Large intestine (tissue), 3 donors: ENCODE measurements around the gene AGPAT4. TPM values are rescaled to one million over a fixed set of nuclear protein-coding genes. Genes with fewer than 3 reads are reported as not detected.

Source experiments
- DNase-seq, 2 donors: peaks; one replicate each; pipeline versions ENCODE4 v3.0.0 to v3.0.0-alpha.2; 2013
- H3K27ac ChIP-seq: one replicate; pipeline ENCODE4 v1.5.1; 2013; ENCODE audit warnings: low read length
- H3K27me3 ChIP-seq: 2 replicates; pipeline ENCODE4 v1.6.1; 2013; ENCODE audit warnings: low read length; ENCODE audit not compliant: control insufficient read depth, insufficient read depth
- H3K36me3 ChIP-seq: 2 replicates; pipeline ENCODE4 v1.6.1; 2013; ENCODE audit warnings: low read length; ENCODE audit not compliant: control insufficient read depth, insufficient read depth
- H3K4me1 ChIP-seq: one replicate; pipeline ENCODE4 v1.6.1; 2013; ENCODE audit warnings: low read length; ENCODE audit not compliant: control insufficient read depth, insufficient read depth
- H3K4me3 ChIP-seq: one replicate; pipeline ENCODE4 v1.5.1; 2013; ENCODE audit warnings: low read length
- H3K9me3 ChIP-seq: one replicate; pipeline ENCODE4 v1.6.1; 2013; ENCODE audit warnings: mild to moderate bottlenecking, low read depth, low read length, moderate library complexity; ENCODE audit not compliant: control insufficient read depth
- WGBS: methylation state at CpG from one replicate; pipeline ENCODE4 v1.1.5; 2013; ENCODE audit warnings: low lambda C conversion rate; ENCODE audit not compliant: insufficient coverage; 5-methylcytosine and 5-hydroxymethylcytosine counted together
- polyA plus RNA-seq: library from polyadenylated mRNA; unstranded; fragments of 120-200 nt; gene quantifications from one replicate; pipeline ENCODE4 v1.2.1, GENCODE V29; 2013

Gene AGPAT4
- polyA plus RNA-seq, 1 donor: 6.8 TPM

GRCh38 chr6:161207200-161207599, 66.7 kb downstream of the AGPAT4 start:
- H3K36me3 ChIP-seq: no peaks in the 10 kb centered on the region
- H3K4me1 ChIP-seq: no peaks in the 10 kb centered on the region
- H3K9me3 ChIP-seq: no peaks in the 10 kb centered on the region
- H3K4me3 ChIP-seq: no peak overlapping the region
- H3K27me3 ChIP-seq: no peaks in the 10 kb centered on the region
- WGBS: no CpG with 5 or more reads among the region's 4 CpGs
- H3K27ac ChIP-seq: no peak overlapping the region
- no peak for DNase-seq

- H3K27ac ChIP-seq: no peak overlapping the region
- H3K4me3 ChIP-seq: no peak overlapping the region
- no peaks in the 10 kb centered on the region for H3K4me1 ChIP-seq
- 90% methylated on average over 2 of the region's 11 CpGs for WGBS
- H3K36me3 ChIP-seq: no peaks in the 10 kb centered on the region
- no peak for DNase-seq
- H3K27me3 ChIP-seq: no peaks in the 10 kb centered on the region
- H3K9me3 ChIP-seq: no peaks in the 10 kb centered on the region
Measured at GRCh38 chr6:161204866-161205557, 68.8 kb downstream of the AGPAT4 start.

GRCh38 chr6:161200610-161201370, 73.1 kb downstream of the AGPAT4 start:
- no peak overlapping the region for H3K4me3 ChIP-seq
- H3K4me1 ChIP-seq: no peaks in the 10 kb centered on the region
- no peak overlapping the region for H3K27ac ChIP-seq
- DNase-seq: no peak
- H3K9me3 ChIP-seq: no peaks in the 10 kb centered on the region
- no CpG with 5 or more reads among the region's 8 CpGs for WGBS
- no peaks in the 10 kb centered on the region for H3K36me3 ChIP-seq
- no peaks in the 10 kb centered on the region for H3K27me3 ChIP-seq

GRCh38 chr6:161199850-161200249, 74.0 kb downstream of the AGPAT4 start:
- no peaks in the 10 kb centered on the region for H3K4me1 ChIP-seq
- no peak for DNase-seq
- no peaks in the 10 kb centered on the region for H3K27me3 ChIP-seq
- H3K9me3 ChIP-seq: no peaks in the 10 kb centered on the region
- H3K27ac ChIP-seq: no peak overlapping the region
- H3K36me3 ChIP-seq: no peaks in the 10 kb centered on the region
- H3K4me3 ChIP-seq: no peak overlapping the region
- 100% methylated on average over 3 of the region's 4 CpGs for whole genome bisulfite sequencing

GRCh38 chr6:161198783-161199460, 74.9 kb downstream of the AGPAT4 start:
- Histone ChIP-seq H3K36me3 (no peaks in the 10 kb centered on the region), H3K4me1 (no peaks in the 10 kb centered on the region), H3K27me3 (no peaks in the 10 kb centered on the region), H3K9me3 (no peaks in the 10 kb centered on the region), H3K27ac (no peak overlapping the region), H3K4me3 (no peak overlapping the region)
- no peak for DNase-seq
- WGBS: 93% methylated on average over 3 of the region's 9 CpGs

GRCh38 chr6:161198176-161198575, 75.7 kb downstream of the AGPAT4 start:
- no peaks in the 10 kb centered on the region for H3K27me3 ChIP-seq
- 100% methylated on average over 1 of the region's 4 CpGs for WGBS

GRCh38 chr6:161195386-161195785, 78.5 kb downstream of the AGPAT4 start:
- no peak overlapping the region for H3K4me3 ChIP-seq
- no peaks in the 10 kb centered on the region for H3K27me3 ChIP-seq
- H3K36me3 ChIP-seq: no peaks in the 10 kb centered on the region
- WGBS: no CpG with 5 or more reads among the region's 4 CpGs
- H3K4me1 ChIP-seq: no peaks in the 10 kb centered on the region
- H3K27ac ChIP-seq: no peak overlapping the region
- peaks cover 6% of the 10 kb centered on the region for H3K9me3 ChIP-seq
- DNase-seq: no peak

More at GRCh38 chr6:161198176-161198575, 75.7 kb downstream of the AGPAT4 start:
- H3K27ac ChIP-seq: no peak overlapping the region
- H3K36me3 ChIP-seq: no peaks in the 10 kb centered on the region
- no peak overlapping the region for H3K4me3 ChIP-seq
- H3K4me1 ChIP-seq: no peaks in the 10 kb centered on the region
- no peak for DNase-seq
- H3K9me3 ChIP-seq: no peaks in the 10 kb centered on the region

- Histone ChIP-seq H3K4me3 (no peak overlapping the region), H3K27me3 (no peaks in the 10 kb centered on the region), H3K4me1 (no peaks in the 10 kb centered on the region), H3K27ac (no peak overlapping the region), H3K36me3 (no peaks in the 10 kb centered on the region), H3K9me3 (peaks cover 6% of the 10 kb centered on the region)
- WGBS: 100% methylated on average over 1 of the region's 4 CpGs
- no peak for DNase-seq
Measured at GRCh38 chr6:161194374-161194773, 79.5 kb downstream of the AGPAT4 start.

GRCh38 chr6:161192636-161193411, 81.0 kb downstream of the AGPAT4 start:
- Histone ChIP-seq H3K4me3 (no peak overlapping the region), H3K27me3 (no peaks in the 10 kb centered on the region), H3K9me3 (peaks cover 6% of the 10 kb centered on the region), H3K4me1 (no peaks in the 10 kb centered on the region), H3K27ac (no peak overlapping the region), H3K36me3 (no peaks in the 10 kb centered on the region)
- 100% methylated on average over 1 of the region's 5 CpGs for WGBS
- DNase-seq: no peak

- Histone ChIP-seq H3K36me3 (no peaks in the 10 kb centered on the region), H3K4me3 (no peak overlapping the region), H3K27ac (no peak overlapping the region), H3K27me3 (no peaks in the 10 kb centered on the region), H3K4me1 (no peaks in the 10 kb centered on the region), H3K9me3 (peaks cover 6% of the 10 kb centered on the region)
- no peak for DNase-seq
Measured at GRCh38 chr6:161191671-161192070, 82.2 kb downstream of the AGPAT4 start.
